ENCODE measurements around the gene MRC1. TPM values are rescaled to one million over a fixed set of nuclear protein-coding genes. Genes with fewer than 3 reads are reported as not detected.
A peak's percentile ranks its signal among the peaks of the same experiment; 100 is the strongest.

MRC1 gene
- total RNA-seq, 5 donors from 2014 or later (not counting 1 experiment from before 2014, with no cell fraction given), result 0.53 to 0.76 (median 0.60) TPM; not detected in 2

- no peak for ATAC-seq (replicated peaks in 1 of 4)
- WGBS (ENCODE audit: insufficient coverage), result 13% methylated on average over 6 of the region's 12 CpGs
- Histone ChIP-seq H3K27ac (ENCODE audit: low read length) (no peak overlapping the region), H3K36me3 (ENCODE audit: control insufficient read depth in 2 of 2, extremely low read depth in 1 of 2, insufficient read depth in 1 of 2, low read length in 1 of 2) (no peaks in the 10 kb centered on the region), H3K4me3 (ENCODE audit: control insufficient read depth in 1 of 2, extremely low read depth in 1 of 2, low read length in 1 of 2) (no peak overlapping the region), H3K9me3 (no peaks in the 10 kb centered on the region), H3K27me3 (replicated peaks in 1 of 2; ENCODE audit: control insufficient read depth in 2 of 2, extremely low read depth in 1 of 2, insufficient read depth in 2 of 2, low read length in 1 of 2) (no peaks in the 10 kb centered on the region), H3K4me1 (ENCODE audit: control insufficient read depth in 1 of 2, extremely low read depth in 1 of 2, insufficient read depth in 2 of 2, low read length in 2 of 2) (no peaks in the 10 kb centered on the region)
- no peaks in the 10 kb centered on the region for H3K4me1 Mint-ChIP-seq
- CTCF ChIA-PET, result no interaction called here
- peaks cover 3 to 5% (median 4%) of the 10 kb centered on the region in 3 donors for H3K9me3 Mint-ChIP-seq
- POLR2A ChIA-PET, result no interaction called here
- peaks cover 9 to 13% of the 10 kb centered on the region in 2 donors for H3K27me3 Mint-ChIP-seq
- H3K36me3 Mint-ChIP-seq, result no peaks in the 10 kb centered on the region
- no peak overlapping the region for H3K27ac Mint-ChIP-seq
- H3K4me3 Mint-ChIP-seq, result no peak overlapping the region
- DNase-seq, result peak in 1 of 35 experiments; percentile 8
Observed at GRCh38 chr10:17910125-17910789, 101.1 kb downstream of the MRC1 start.

- Mint-ChIP-seq H3K36me3 (no peaks in the 10 kb centered on the region), H3K4me1 (no peaks in the 10 kb centered on the region), H3K9me3 (peaks cover 3 to 5% (median 4%) of the 10 kb centered on the region in 3 donors), H3K4me3 (no peak overlapping the region), H3K27ac (no peak overlapping the region), H3K27me3 (peaks cover 8 to 13% of the 10 kb centered on the region in 2 donors)
- no peaks in the 10 kb centered on the region for H3K27me3 ChIP-seq (replicated peaks in 1 of 2; ENCODE audit: control insufficient read depth in 2 of 2, extremely low read depth in 1 of 2, insufficient read depth in 2 of 2, low read length in 1 of 2)
- ChIA-PET POLR2A (no interaction called here), CTCF (no interaction called here)
- DNase-seq (no peak), ATAC-seq (replicated peaks in 1 of 4) (no peak)
- no peak overlapping the region for H3K4me3 ChIP-seq (ENCODE audit: control insufficient read depth in 1 of 2, extremely low read depth in 1 of 2, low read length in 1 of 2)
- no peaks in the 10 kb centered on the region for H3K9me3 ChIP-seq
- WGBS (ENCODE audit: insufficient coverage), result 88% methylated on average over 1 of the region's 4 CpGs
- H3K4me1 ChIP-seq (ENCODE audit: control insufficient read depth in 1 of 2, extremely low read depth in 1 of 2, insufficient read depth in 2 of 2, low read length in 2 of 2), result no peaks in the 10 kb centered on the region
- no peak overlapping the region for H3K27ac ChIP-seq (ENCODE audit: low read length)
- H3K36me3 ChIP-seq (ENCODE audit: control insufficient read depth in 2 of 2, extremely low read depth in 1 of 2, insufficient read depth in 1 of 2, low read length in 1 of 2), result no peaks in the 10 kb centered on the region
Observed at GRCh38 chr10:17912754-17913153, 103.6 kb downstream of the MRC1 start.

- H3K9me3 Mint-ChIP-seq, result peaks cover 3 to 5% (median 4%) of the 10 kb centered on the region in 3 donors
- POLR2A ChIA-PET, result no interaction called here
- ATAC-seq (replicated peaks in 1 of 4), result no peak
Observed at GRCh38 chr10:17913604-17914003, 104.5 kb downstream of the MRC1 start.

GRCh38 chr10:17914169-17915045 is 105.3 kb downstream of the MRC1 start:
- peaks cover 3 to 5% (median 4%) of the 10 kb centered on the region in 3 donors for H3K9me3 Mint-ChIP-seq
- no peak overlapping the region for H3K4me3 Mint-ChIP-seq
- H3K27ac Mint-ChIP-seq, result no peak overlapping the region
- WGBS (ENCODE audit: insufficient coverage), result 71% methylated on average over 4 of the region's 5 CpGs
- DNase-seq, result no peak
- H3K4me1 ChIP-seq (ENCODE audit: control insufficient read depth in 1 of 2, extremely low read depth in 1 of 2, insufficient read depth in 2 of 2, low read length in 2 of 2), result no peaks in the 10 kb centered on the region
- ChIA-PET POLR2A (no interaction called here), CTCF (no interaction called here)
- H3K27me3 ChIP-seq (replicated peaks in 1 of 2; ENCODE audit: control insufficient read depth in 2 of 2, extremely low read depth in 1 of 2, insufficient read depth in 2 of 2, low read length in 1 of 2), result no peaks in the 10 kb centered on the region
- H3K4me1 Mint-ChIP-seq, result no peaks in the 10 kb centered on the region
- peaks cover 3 to 10% of the 10 kb centered on the region in 2 donors for H3K27me3 Mint-ChIP-seq
- H3K27ac ChIP-seq (ENCODE audit: low read length), result no peak overlapping the region
- ATAC-seq (replicated peaks in 1 of 4), result peak in 1 of 4 experiments; percentile 37
- no peaks in the 10 kb centered on the region for H3K36me3 ChIP-seq (ENCODE audit: control insufficient read depth in 2 of 2, extremely low read depth in 1 of 2, insufficient read depth in 1 of 2, low read length in 1 of 2)
- H3K4me3 ChIP-seq (ENCODE audit: control insufficient read depth in 1 of 2, extremely low read depth in 1 of 2, low read length in 1 of 2), result no peak overlapping the region
- H3K9me3 ChIP-seq, result no peaks in the 10 kb centered on the region
- no peaks in the 10 kb centered on the region for H3K36me3 Mint-ChIP-seq

More at GRCh38 chr10:17913604-17914003, 104.5 kb downstream of the MRC1 start:
- H3K4me3 Mint-ChIP-seq, result no peak overlapping the region
- CTCF ChIA-PET, result no interaction called here
- Histone ChIP-seq H3K4me1 (ENCODE audit: control insufficient read depth in 1 of 2, extremely low read depth in 1 of 2, insufficient read depth in 2 of 2, low read length in 2 of 2) (no peaks in the 10 kb centered on the region), H3K27me3 (replicated peaks in 1 of 2; ENCODE audit: control insufficient read depth in 2 of 2, extremely low read depth in 1 of 2, insufficient read depth in 2 of 2, low read length in 1 of 2) (no peaks in the 10 kb centered on the region), H3K9me3 (no peaks in the 10 kb centered on the region), H3K4me3 (ENCODE audit: control insufficient read depth in 1 of 2, extremely low read depth in 1 of 2, low read length in 1 of 2) (no peak overlapping the region), H3K27ac (ENCODE audit: low read length) (no peak overlapping the region), H3K36me3 (ENCODE audit: control insufficient read depth in 2 of 2, extremely low read depth in 1 of 2, insufficient read depth in 1 of 2, low read length in 1 of 2) (no peaks in the 10 kb centered on the region)
- H3K36me3 Mint-ChIP-seq, result no peaks in the 10 kb centered on the region
- peaks cover 3 to 10% of the 10 kb centered on the region in 2 donors for H3K27me3 Mint-ChIP-seq
- no peak for DNase-seq
- no peaks in the 10 kb centered on the region for H3K4me1 Mint-ChIP-seq
- 86% methylated on average over 4 of the region's 5 CpGs for WGBS (ENCODE audit: insufficient coverage)
- H3K27ac Mint-ChIP-seq, result no peak overlapping the region

GRCh38 chr10:17915181-17915580 is 106.0 kb downstream of the MRC1 start:
- Histone ChIP-seq H3K9me3 (no peaks in the 10 kb centered on the region), H3K27me3 (replicated peaks in 1 of 2; ENCODE audit: control insufficient read depth in 2 of 2, extremely low read depth in 1 of 2, insufficient read depth in 2 of 2, low read length in 1 of 2) (no peaks in the 10 kb centered on the region), H3K36me3 (ENCODE audit: control insufficient read depth in 2 of 2, extremely low read depth in 1 of 2, insufficient read depth in 1 of 2, low read length in 1 of 2) (no peaks in the 10 kb centered on the region), H3K4me3 (ENCODE audit: control insufficient read depth in 1 of 2, extremely low read depth in 1 of 2, low read length in 1 of 2) (no peak overlapping the region), H3K27ac (ENCODE audit: low read length) (no peak overlapping the region), H3K4me1 (ENCODE audit: control insufficient read depth in 1 of 2, extremely low read depth in 1 of 2, insufficient read depth in 2 of 2, low read length in 2 of 2) (no peaks in the 10 kb centered on the region)
- POLR2A ChIA-PET, result no interaction called here
- CTCF ChIA-PET, result no interaction called here
- no peak for DNase-seq
- Mint-ChIP-seq H3K4me1 (no peaks in the 10 kb centered on the region), H3K4me3 (no peak overlapping the region), H3K9me3 (peaks cover 3 to 9% (median 4%) of the 10 kb centered on the region in 3 donors), H3K27me3 (peaks cover 3 to 10% of the 10 kb centered on the region in 2 donors), H3K27ac (no peak overlapping the region), H3K36me3 (no peaks in the 10 kb centered on the region)
- no peak for ATAC-seq (replicated peaks in 1 of 4)
- no CpG with 5 or more reads among the region's 4 CpGs for WGBS (ENCODE audit: insufficient coverage)

GRCh38 chr10:17918187-17918903 is 109.2 kb downstream of the MRC1 start:
- H3K9me3 Mint-ChIP-seq, result peaks cover 0 to 13% (median 0%) of the 10 kb centered on the region in 3 donors
- no peak overlapping the region for H3K27ac ChIP-seq (ENCODE audit: low read length)
- H3K27me3 Mint-ChIP-seq, result peaks cover 0 to under 1% of the 10 kb centered on the region in 2 donors
- no peak overlapping the region for H3K27ac Mint-ChIP-seq
- ChIA-PET CTCF (interaction anchor here (0.6 kb wide), 2 partner anchors 468 to 629 kb away, joined by 4 read pairs; no protein-coding TSS in a partner anchor), POLR2A (no interaction called here)
- no peak overlapping the region for H3K4me3 ChIP-seq (ENCODE audit: control insufficient read depth in 1 of 2, extremely low read depth in 1 of 2, low read length in 1 of 2)
- 86% methylated on average over 4 of the region's 12 CpGs for WGBS (ENCODE audit: insufficient coverage)
- no peaks in the 10 kb centered on the region for H3K4me1 ChIP-seq (ENCODE audit: control insufficient read depth in 1 of 2, extremely low read depth in 1 of 2, insufficient read depth in 2 of 2, low read length in 2 of 2)
- no peak for DNase-seq
- H3K9me3 ChIP-seq, result no peaks in the 10 kb centered on the region
- no peaks in the 10 kb centered on the region for H3K36me3 Mint-ChIP-seq
- no peaks in the 10 kb centered on the region for H3K36me3 ChIP-seq (ENCODE audit: control insufficient read depth in 2 of 2, extremely low read depth in 1 of 2, insufficient read depth in 1 of 2, low read length in 1 of 2)
- no peaks in the 10 kb centered on the region for H3K4me1 Mint-ChIP-seq
- no peaks in the 10 kb centered on the region for H3K27me3 ChIP-seq (replicated peaks in 1 of 2; ENCODE audit: control insufficient read depth in 2 of 2, extremely low read depth in 1 of 2, insufficient read depth in 2 of 2, low read length in 1 of 2)
- no peak for ATAC-seq (replicated peaks in 1 of 4)
- no peak overlapping the region for H3K4me3 Mint-ChIP-seq
